Measurements from ENCODE around the gene MKRN1.
"Not testable (repeated sequence)": the region's sequence is repeated elsewhere in the genome, so short reads cannot be mapped to it uniquely, and the experiment has no call there.

Gene MKRN1

DNA sequence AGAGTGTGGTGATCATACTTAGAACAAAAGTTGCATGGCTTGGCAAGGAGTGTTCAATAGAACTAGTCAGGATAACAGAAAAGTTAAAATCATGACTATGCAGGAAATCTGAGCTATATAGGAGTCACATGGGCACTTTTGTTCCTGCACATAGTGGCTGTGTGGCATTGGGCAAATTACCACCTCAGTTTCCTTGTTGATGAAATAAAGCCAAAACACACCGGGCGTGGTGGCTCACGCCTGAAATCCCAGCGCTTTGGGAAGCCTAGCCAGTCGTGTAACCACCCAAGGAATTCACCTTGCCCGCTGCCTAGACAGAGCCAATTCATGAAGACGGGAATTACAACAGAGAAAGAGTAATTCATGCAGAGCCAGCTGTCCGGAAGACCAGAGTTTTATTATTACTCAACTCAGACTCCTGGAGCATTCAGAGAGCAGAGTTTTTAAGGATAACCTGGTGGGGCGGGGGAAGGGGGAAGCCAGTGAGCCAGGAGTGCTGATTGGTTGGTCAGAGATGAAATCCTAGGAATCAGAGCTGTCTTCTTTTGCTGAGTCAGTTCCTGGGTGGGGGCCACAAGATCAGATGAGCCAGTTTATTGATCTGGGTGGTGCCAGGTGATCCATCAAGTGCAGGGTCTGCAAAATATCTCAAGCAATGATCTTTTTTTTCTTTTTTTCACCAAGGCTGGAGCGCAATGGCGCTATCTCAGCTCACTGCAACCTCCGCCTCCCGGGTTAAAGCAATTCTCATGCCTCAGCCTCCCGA is 6.4 kb upstream of the MKRN1 start:
- no peak for DNase-seq

DNA sequence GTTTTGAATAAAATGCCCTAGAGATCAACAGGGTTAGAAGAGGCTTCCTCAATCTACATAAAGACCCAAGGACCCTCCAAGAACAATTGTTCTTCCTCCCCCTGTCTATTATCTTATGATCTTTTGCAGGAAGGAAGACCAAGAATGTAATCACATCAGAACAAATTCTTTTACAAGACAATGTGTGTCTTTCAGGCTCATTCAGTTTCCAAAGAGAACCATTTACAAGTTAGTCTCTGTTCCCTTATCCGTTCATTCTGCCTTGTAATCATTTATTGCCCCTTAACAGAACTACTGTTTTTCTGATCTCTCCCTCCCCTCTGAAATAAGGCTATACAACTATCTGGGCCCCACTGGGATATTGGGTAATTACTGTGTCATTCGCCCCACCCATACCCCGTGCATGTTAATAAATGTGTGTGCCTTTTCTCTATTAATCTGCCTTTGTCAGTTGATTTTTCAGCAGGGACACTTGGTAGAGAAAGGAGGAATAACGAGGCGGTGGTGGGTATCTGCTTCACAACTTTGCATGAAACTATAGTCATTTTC is 5.7 kb upstream of the MKRN1 start:
- DNase-seq = no peak

DNA sequence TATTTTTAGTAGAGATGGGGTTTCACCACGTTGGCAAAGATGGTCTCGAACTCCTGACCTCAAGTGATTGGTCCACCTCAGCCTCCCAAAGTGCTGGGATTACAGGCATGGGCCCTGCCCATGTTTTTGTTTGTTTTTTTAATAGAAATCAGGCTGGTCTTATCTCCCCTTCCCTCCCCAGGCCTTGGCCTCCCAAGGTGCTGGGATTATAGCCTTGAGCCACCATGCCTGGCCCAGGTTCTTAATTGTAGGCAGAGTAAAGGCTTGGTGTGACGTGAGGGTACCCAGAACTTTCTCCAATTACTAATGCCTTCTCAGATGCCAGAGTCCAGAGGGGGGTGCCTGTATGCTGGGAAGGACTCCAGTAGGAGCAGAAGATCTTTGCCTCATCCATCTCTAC is 5.2 kb upstream of the MKRN1 start:
- DNase-seq = no peak

DNA sequence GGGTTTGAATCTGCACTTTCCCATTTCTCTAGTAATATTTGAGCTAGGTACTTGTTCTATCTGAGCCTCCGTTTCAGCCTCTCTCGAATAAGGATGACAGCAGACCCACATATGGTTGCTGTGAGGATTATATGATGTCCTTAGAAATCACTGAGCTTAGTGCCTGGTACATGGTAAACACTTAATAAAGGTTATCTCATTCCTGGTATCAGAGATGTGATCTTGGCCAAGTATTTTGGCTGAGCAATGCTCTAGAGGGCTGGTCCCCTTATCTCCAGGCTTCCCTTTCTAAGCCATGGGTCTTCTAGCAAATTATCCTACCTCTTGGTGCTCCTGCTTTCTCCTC is 407 bp upstream of the MKRN1 start:
- DNase-seq = no peak

DNA sequence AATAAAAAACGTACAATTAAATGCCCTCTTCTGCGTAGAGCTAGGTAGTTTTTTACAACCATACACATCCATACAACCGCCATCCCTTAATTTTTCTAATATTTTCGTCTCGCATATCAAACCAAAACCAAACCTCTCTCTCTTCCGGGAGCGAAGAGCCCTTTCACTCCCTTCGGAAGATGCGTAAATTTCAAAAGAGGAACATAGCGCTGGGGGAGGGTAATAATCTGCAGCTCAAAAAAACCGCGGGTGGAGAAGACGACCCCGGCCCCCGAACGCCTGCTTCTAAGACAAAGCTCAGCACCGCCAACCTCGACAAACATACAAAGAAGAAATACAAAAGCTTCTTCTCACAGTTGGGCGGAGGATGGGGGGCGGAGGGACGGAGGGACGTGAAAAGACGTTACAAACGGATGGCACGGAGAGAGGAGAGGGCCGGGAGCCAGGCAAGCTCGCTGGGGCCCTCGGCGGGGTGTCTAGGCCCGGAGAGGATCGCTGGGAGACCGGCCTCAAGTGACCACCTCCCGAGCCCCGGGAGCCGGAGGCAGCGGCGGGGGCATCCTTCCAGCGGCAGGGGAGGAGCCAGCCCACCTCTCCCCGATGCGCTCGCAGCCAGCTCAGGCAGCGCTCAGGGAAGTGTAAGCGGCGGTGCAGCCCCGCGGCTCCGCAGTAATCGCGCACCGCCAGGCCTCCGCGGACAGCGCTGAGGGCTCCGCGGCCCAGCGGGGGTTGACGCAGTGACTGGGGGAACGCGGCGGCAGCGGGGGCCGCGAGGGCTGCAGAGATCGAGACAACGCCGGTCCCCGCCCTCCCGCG is 851 bp downstream of the MKRN1 start:
- DNase-seq = peak in 37 of 58 donors; percentile 12 to 63 (median 41)

DNA sequence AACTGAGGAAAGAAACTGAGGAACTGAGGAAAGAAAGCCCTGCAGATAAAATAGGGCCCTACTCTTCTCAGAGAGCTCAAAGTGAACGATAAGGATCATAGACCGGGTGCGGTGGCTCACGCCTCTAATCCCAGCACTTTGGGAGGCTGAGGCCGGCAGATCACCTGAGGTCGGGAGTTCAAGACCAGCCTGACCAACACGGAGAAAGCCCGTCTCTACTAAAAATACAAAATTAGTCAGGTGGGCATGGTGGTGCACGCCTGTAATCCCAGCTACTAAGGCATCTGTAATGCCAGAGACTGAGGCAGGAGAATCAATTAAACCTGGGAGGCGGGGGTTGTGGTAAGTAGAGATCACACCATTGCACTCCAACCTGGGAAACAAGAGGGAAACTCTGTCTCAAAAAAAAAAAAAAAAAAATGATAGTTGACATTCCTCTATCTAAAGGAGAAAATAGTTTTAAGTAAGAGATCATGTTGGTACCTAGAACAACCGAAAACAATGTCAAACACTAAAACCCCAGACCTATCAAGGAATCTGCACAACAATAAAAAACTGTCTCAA is 2.5 kb downstream of the MKRN1 start:
- DNase-seq = no peak

DNA sequence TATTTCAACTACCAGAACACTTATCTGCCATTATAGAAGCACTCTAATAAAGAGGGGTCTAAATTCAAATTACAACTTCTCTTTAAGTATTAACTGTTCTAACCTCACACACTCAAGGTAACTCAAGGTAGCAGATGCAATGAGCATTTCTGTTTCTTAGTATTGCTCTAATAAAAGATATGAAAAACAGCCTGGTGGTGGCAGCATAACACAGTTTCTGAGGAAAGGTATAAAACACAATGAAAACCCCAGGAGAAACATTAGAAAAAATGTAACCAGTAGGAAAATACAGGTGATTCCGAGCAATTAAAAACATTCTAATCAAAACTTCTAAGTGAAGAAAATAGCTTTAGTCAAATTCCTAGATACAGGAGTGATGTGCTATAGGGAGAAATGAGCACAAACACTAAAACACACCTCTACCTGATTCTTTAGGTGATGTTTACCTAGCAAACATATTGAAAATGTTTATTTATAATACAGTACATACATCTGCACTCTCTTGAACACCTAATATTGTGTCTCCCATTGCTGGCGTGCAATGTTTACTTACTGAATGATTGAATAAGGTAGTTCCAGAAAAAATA is 3.5 kb downstream of the MKRN1 start:
- DNase-seq = peak in 3 of 58 donors; percentile 0 to 30 (median 1)

DNA sequence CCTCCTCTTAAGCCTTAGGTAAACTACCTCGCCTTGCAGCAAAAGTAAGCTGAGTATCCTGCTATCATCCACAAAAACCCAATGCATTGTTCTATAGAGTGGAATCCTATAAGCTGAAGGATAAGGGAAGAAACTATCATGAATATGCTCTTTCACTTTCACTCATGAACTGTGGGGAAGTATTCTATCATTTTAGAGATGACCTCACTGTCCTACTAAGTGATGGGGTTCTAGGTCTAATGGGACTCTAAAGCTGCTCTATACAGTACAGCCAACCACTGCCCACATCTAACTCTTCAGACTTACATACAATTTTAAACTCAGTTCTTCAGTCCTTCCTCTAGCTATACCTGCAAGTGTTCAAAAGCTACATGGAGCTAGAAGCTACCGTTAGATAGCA is 16.2 kb downstream of the MKRN1 start:
- no peak for DNase-seq

DNA sequence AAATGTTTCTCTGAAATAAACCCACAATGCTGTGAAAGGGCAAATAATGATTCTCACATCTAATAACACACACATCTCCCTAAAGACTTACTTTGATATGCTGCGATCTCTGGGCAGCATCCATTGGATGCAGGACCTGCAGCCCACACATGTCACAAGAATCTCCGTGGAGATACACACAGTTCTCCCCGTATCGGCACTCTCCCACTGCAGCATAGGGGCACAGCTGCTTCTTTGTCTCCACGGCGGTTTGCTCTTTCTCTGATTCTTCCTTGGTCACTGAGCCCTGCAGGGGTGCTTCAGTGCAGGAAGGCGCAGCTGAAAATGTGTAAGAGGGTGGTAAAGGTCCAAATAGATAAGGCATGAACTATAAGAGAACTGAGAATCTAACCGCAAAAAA is 20.4 kb downstream of the MKRN1 start:
- peak in 1 of 58 donors; percentile 3 for DNase-seq

DNA sequence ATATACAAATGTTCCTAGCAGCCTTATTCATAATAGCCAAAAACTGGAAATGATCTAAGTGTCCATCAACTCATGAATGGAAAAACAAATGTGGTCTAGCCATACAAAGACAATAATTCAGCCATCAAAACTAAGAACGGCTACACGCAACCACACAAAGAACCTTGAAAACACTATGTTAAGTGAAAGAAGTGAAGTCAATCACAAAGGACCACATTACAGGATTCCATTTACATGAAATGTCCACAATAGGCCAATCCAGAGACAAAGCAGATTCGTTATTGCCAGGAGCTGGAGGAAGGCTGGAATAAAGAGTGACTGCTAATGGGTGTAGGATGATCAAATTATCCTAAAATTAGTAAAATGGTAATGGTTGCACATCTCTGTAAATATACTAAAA is 21.1 kb downstream of the MKRN1 start:
- no peak for DNase-seq

DNA sequence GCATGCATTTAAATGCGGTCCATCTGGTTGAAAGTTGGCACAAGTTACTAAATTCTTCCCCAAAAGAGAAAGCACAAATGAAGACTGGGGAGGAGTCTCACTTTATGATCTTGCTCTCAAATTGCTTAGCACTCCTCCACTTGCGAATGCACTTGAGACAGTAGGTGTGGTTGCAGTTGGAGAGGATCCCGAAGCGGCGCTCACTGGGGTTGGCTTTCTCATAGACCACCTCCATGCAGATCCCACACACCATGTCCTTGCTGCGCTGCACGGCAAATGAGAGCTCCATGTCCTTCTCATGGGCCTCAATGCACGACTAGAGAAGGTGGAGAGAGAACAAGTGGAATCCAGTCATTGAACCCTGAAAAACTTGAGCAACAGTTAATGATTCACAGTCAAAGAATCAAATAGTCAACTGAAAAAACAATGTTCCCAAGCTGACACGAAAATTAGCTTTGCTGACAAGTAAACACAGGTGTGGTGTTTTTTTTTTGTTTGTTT is 22.7 kb downstream of the MKRN1 start:
- DNase-seq = peak in 15 of 58 donors; percentile 2 to 26 (median 6)

DNA sequence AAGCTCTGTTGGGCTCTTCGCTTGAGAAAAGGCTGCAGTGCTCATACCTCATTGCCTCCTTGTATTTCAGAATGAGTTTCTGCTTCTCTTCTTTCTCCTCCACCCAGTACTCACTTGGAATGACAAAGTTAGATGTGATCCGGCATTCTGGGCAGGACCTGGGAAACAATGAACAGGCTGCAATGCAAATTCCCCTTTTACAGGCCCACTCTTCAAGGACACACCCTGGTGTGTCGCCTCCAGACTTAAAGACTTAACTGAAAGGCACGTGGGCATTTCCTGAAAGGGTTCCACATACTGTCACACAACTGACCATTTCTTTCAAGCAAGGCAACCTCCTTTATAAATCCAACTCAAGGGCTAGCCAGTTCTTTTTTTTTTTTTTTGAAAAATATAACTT is 23.6 kb downstream of the MKRN1 start:
- no peak for DNase-seq

DNA sequence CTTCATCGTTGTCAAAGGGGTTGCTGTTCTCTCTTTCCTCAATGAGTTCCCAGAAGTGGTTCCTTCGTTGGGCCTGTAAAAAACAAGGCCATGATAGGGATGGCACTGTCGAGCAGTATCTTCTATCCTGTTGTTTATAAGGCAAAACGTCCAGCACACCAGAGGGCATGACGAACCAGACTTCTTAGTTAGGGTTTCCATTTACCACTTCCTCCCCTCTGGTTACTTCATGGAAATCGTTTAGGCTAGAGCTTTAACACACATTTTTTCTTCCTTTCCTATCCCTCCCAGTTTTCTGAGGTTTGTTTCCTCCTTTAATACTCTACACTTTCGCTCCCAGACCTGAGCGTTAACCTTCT is 24.7 kb downstream of the MKRN1 start:
- DNase-seq = no peak

DNA sequence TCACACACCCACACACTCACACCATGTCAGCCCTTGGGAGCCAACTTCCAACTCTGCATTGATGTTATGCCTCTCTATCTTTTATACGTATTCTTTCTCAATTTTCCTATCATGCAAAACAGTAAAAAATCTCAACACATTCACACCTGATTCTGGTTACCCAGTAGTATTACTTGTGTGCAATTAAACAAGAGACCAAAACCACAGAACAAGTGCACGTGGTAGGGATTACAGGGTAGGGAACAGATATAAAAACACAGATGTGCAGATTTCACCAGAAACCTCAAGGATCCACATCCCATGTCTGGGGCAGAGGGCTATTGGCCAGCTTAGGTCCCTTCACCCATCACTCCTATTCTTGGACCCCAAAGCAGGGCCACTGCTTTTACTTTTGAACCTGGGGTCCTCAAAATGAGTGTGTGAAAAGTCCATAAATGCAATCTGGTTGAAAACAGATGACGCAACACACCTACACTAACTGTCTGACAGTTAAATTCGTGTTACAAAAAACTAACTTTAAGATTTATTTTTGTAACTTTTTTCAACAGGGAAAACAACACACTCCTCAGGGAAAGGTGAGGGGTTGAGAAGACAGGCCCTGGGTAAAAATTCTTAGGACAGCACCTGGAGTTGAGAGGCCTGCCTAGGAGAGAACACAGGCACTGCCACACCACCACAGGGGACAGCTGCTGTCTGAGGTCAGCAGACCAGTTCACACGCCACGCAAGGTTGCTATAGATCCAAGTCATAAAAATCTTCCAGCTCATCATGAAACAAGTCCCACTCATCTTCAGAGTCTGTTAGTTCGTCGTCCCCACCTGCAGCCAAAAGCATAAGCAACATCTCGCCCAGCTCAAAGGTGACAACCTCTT is 25.3 kb downstream of the MKRN1 start:
- DNase-seq = not testable (repeated sequence)

DNA sequence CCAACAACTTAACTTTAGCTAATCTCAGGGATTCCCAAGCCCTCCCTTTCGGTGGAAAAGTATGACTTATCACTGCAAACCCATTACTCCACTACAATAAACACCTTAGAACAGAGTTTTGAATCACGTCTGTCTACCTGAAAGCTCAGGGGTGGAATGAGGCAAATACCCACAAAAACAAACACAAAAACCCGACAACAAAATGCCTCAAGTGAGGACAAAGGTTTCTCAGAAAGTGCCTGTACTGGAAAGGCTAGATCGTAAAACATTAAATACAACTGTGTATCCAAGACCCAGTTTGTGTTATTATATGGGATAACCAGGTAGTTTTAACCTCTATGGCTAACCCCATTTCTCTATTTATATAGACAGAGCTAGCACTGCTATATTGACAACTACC is 26.0 kb downstream of the MKRN1 start:
- DNase-seq = no peak

DNA sequence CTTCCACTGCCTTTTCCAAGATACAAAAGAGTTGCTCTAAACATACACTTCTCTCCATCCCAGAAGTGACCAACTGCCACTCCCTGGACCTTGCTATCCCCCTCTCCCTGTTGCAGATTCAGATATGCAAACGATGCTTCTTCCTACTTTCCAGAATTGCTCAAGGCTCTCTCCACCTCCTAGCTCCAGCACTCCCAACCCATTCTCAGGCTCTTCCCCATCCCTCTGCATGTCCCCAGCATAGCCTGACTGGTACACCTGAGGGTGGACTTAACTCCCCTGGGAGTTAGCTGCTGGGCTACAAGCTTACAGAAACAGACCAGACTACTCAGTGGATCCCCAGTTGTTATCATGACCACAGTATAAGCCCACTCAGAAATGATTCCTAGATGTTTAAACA is 27.6 kb downstream of the MKRN1 start:
- DNase-seq = no peak

DNA sequence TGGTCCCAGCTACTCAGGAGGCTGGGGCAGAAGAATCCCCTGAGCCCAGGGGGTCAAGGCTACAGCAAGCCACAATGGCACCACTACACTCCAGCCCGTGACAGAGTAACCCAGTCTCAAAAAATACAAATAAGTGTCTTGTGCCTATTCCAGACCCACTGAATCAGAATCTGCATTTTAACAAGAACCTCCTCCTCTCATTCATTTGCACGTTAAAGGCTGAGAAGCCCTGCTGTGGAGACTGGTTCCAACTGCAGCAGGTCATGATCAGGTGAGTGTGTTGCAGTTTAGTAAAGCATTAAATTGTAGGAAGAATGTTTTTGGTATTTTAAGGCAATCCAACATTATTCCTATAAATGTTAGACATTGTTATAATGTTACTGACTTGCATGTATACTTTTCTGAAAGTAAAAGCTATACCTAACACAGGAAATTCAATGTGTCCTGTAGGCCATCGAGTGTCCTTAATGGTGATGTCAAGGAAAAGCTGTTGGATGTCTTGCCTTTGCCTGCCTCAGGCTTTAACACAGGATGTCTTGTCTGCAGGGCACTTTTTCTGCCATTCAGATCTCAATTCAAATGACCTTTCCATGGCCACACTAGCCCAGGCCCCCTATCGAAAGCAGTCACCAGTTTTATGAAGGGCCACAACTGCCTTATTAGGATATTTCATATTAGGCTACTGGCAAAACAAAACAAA is 30.4 kb downstream of the MKRN1 start:
- DNase-seq = no peak

DNA sequence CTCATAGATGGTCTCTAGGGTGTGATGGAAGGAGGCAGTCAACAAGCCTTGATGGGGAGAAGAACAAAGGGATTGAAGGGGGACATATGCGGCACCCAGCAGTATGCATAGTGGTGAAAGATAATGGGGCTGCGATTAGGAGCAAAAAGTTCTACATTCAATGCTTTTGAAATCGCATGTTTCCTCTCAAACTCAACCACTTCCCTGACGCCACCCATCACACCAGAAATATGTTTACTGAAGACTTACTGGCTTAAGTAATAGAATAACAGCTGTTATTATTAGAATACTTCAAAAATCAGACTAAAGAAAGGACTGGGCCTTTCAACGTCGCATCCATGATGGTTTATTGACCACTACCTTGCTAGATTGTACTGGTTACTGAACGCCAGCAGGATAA is 31.5 kb downstream of the MKRN1 start:
- no peak for DNase-seq

DNA sequence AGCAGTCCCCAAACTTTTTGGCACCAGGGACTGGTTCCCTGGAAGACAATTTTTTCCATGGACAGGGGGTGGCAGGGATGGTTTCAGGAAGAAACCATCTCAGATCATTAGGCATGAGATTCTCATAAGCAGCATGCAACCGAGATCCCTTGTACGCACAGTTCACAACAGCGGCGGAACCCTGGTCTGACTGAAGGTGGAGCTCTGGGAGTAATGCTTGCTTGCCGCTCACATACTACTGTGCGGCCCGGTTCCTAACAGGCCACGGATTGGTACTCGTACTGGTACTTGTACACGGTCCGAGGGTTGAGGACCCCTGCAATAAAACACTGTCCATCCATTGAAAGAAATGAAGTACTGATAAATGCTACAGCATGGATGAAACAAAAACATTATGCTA is 32.8 kb downstream of the MKRN1 start:
- no peak for DNase-seq

DNA sequence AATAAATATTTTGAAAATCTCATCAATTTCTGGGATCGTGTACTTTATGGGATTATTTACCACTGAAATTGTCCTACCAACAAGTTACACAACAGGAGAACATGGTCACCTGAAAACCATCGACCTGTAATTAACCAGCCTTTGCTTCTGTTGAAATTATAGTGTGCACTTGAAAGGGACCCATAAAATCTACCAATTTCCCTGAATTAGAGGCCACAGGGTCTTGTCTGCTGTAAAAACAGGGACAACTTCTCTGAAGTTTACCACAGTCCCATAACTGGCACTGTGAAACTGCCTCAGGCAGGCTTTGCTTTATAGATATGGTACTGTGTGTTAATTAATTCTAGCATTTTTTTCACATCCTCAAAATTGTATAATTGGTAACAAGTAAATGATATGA is 37.8 kb downstream of the MKRN1 start:
- DNase-seq = no peak
